T-helper 22 cell (primary cell): ENCODE results near the gene DYRK1B.

ENCODE experiments used
- DNase-seq: peaks from one replicate; pipeline ENCODE4 v3.0.0-alpha.2; 2020; ENCODE audit warnings: low read depth

The DYRK1B gene

GRCh38 chr19:39852882-39853281, 18.9 kb upstream of the DYRK1B start:
- DNase-seq = no peak

- DNase-seq = no peak
These were observed 16.9 kb upstream of the DYRK1B start for GRCh38 chr19:39850892-39851291.

DNA sequence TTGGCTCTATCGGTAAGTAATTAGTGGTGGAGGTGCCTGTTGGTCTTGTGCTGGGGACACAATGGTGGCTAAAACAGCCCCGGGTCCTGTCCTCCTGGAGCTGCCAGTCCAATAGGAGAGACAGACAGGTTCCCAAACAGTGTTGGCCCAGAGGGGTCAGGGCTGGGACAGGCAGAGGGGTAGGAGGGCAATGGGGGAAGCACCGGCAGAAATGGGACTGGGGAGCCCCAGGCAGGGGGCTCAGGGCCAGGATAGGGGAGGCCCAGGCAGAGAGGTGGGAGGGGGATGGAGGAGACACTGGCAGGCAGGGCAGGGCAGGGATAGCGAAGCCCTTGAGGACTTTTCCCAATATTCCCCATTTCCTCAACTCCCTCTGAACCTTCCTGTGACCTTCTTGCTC, 14.4 kb upstream of the DYRK1B start:
- DNase-seq = no peak

DNA sequence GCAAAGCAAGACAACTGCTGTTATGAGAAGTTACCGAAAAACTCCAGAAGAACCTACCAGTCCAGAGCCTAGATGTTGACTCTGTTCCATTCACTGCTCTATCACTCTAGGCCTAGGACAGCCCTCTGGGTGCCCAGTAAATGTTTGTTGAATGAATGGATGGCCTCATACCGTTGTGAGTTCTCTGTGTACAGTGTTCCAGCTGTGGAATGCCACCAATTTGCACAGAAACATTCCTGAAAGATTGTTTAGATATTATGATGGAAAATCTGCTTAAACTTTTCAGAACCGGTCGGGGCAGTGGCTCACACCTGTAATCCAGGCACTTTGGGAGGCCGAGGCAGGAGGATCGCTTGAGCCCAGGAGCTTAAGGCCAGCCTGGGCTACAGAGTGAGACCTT, 13.6 kb upstream of the DYRK1B start:
- no peak for DNase-seq

GRCh38 chr19:39846678-39847486, 12.9 kb upstream of the DYRK1B start:
- DNase-seq = no peak

GRCh38 chr19:39845933-39846677, 12.1 kb upstream of the DYRK1B start, which contains the start of gene FBL:
FBL (minus strand) TSS chr19:39846379; CDS start chr19:39846300, 79 bp downstream.
- DNase-seq = peak; percentile 91

DNA sequence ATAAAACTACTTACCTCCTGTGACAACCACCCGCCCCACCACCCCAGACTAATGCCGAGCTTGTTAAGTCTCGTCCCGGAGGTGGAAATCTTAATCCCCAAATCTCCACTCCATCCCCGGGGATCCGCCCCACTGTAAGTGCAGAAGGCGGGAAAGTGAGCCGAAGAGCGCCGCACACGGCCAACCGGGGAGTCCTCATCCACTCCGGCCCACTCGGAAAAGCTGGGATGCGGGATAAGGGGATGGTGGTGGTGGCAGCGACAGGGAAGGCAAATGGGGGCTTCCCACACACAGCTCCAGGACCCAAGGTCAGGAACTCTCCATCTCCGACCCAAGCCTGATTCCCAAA, 11.6 kb upstream of the DYRK1B start:
- DNase-seq = no peak

- no peak for DNase-seq
These were observed 11.2 kb upstream of the DYRK1B start for GRCh38 chr19:39845172-39845571.

GRCh38 chr19:39843919-39844793, 10.2 kb upstream of the DYRK1B start:
- no peak for DNase-seq

DNA sequence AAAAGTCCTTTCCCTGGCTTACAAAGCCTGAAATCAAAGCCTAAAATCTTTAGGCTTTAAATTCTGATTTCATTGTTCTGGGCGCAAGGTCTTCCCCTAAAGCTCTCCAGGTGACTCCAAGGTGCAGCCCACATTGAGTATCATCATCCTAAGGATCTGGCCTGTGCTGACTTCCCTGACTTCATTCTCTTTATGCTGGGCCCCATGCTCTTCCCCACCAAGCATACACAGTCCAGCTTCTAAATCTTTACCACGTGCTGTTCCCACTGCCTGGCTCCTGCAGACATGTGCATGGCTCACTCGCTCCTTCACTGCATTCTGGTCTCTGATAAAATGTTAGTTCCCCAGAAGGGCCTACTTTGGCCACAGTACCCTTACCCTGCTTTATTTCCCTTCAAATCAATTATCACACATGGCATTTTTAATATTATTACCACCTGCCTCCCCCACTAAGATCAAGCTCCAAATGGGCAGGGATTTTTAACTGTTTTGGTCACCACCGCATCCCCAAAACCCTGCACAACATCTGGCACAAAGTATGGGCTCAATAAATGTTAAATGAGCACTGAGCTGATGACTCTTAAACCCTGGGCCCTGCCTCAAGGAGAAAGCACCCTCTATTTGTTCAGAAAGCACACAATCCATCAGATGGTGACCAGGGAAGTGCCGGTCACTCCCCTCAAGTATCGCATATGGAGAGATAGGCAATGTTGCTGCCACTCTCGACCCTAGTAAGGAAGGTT, 8.9 kb upstream of the DYRK1B start:
- DNase-seq = no peak

- DNase-seq = no peak
These were observed 7.1 kb upstream of the DYRK1B start for GRCh38 chr19:39841041-39841440.

DNA sequence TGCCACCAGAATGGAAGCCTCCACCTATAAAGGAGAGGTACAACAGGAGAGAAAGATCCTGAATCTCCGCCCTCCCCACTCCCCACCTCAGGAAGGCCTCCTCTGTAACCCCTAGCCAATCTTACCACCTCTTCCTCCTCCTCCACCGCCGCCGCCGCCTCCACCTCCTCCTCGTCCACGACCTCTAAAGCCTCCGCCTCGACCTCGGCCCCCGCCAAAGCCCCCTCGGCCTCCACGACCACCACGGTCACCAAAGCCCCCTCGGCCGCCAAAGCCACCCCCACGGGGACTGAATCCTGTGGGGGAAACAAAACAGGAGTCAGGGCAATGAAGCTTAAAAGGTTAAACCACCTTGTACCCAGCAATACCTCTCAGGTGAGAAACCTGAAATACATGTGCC, 6.5 kb upstream of the DYRK1B start:
- no peak for DNase-seq

DNA sequence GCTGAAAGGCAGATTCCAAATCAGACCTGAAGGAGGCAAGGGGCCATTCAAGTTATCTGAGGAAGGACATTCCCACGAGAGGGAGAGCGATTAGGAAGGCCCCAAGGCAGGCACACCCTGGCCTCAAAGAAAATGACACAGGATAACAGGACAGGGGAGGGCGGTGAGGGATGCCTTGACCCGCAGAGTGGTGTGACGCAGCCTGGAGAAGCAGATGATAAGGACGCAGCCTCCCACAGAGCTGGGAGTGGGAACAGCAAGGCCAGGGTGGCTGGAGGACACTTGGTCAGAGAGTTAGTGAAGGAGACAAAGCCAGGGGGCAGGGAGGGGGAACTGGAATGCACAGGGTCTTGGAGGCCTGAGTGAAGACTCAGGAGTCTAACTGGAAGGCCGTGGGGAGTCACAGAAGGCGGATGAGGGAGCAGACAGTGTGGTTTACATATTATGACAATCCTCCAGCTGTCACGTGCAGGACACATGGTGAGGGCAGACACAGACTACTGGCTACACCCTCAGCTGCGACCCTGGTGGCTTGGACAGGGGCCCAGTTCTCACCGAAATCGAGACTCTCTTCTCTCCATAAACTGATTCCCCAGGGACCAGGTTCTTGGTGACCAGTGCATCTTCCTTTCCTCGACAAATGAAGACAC, 5.8 kb upstream of the DYRK1B start:
- DNase-seq = no peak

DNA sequence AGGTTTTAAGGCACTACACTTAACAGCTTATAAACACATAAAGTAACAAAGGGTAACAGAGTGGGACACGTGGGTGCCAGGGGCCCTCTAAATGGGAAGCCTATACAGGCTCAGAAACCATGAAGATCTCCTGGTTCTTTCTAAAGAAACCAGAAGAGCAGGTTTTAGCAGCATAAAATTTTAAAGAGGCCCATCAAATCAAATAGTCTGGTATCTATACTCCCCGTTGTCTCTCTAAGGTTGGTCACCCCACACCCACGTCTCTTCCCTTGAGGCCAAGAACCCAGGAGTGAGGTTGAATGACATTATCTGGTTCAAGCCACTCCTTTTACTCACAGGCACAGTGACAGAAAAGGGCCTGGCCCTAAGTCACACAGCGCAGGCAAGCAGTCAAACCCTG, 4.6 kb upstream of the DYRK1B start:
- DNase-seq = no peak

DNA sequence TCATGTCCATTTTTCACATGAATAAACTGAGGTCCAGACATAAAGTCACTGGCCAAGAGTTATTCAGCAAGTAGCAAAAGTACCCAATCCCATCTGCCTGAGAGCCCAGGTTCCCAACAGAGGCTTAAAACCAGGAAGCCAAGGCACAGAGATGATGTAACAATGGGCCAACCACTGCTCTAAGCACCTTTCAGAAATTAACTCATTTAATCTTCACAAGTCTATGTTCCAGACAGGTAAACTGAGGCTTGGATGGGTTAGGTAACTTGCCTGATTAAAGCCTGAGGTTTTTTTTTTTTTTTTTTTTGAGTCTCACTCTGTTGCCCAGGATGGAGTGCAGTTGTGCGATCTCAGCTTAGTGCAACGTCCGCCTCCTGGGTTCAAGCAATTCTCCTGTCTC, 4.0 kb upstream of the DYRK1B start:
- DNase-seq = no peak

DNA sequence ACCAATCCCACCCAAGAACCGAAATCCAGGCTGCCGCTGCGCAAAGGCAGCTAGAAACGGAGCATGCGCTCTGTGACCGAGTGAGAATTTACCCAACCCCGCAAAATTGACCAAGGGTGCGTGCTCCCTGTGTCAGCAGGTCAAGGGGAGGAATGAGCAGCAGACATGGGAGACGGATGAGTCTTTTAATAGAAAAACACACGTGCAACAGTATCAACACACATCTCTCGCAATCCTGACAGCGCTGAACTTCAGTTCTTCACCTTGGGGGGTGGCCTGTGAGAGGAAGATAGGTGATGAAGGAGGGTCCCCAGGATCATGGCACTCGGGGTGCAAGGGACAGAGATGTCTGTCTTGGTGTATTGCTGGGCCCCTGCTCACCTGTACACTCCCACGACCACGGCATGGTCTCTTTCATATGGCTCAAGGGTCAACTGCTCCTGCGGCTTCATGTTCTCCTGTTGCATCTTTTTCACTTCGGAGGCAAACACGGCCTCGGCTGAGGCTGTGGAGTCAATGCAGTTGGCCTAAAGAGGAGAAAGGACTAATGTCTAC, 402 bp upstream of the DYRK1B start:
- DNase-seq = no peak

GRCh38 chr19:39833160-39833463, 850 bp downstream of the DYRK1B start:
- DNase-seq = no peak

DNA sequence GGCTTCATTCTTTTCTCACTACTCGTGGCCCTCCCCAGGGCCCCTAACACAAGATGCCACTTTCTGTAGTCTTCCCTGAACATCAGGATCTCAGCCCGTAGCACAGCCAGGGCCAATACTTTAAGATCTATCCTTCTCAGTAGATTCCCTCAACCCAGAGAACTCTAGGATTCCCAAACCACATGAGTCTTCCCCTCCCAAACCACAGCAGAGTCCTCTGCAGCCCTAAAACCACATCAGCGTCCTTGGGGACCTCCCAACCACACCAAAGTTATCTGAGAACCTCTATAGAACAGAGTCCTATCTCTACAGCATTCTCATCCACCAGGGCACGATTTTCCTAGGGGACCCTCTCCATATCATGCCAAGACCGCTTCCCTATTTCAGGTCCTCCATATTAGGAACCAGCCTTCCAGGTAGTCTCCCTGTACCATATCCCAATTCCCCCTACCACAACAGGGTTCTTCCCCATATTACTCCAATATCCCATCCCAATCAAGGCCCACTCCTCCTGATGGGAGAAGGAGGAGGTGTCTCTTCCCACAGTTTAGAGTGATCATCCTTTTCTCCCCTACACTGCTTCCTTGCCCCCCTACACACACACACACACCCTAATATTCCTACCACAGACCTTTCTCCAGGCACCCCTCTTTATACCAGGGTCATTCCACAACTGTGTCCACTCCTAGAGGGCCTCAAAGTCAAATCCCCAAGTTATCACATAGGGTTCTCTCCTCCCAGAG, 1.4 kb downstream of the DYRK1B start:
- no peak for DNase-seq

GRCh38 chr19:39831679-39832078, 2.3 kb downstream of the DYRK1B start:
- DNase-seq = no peak

DNA sequence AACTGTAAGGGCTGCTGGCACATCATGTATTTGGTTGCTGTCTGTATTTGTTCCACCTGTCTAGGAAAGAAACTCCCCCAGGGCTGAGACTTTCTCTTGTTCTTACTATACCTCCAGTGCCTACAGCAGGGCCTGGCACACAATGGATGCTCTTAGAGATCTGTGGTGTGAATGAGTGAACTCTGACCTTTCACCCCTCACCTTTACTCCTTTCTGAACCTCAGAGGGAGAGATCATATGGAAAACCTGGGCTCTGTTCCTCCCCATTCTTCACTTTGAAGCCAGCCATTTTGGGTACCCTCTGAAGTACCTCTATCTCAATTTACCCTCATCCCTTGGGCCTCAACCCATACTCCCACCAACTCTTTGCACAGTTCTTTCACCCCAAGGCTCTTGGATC, 3.1 kb downstream of the DYRK1B start:
- DNase-seq = no peak

DNA sequence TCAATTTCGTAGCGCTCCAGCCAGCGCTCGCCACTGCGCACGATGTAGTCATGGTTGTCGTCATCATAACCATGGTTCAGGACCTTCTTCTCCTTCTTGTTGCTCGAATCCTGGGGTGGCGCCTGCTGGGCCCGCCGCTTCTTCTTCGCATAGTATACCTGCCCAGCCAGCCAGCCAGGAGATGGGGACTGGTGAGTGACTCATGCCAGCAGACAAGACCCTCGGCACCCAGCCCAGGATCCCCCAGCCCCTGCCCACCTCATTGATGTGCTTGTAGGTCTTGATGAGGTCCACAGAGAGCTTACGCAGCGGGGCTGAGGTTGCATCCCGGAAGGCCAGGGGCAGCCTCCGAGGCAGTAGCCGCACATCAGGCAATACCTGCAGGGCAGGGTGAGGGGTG, 3.6 kb downstream of the DYRK1B start:
- DNase-seq = no peak
